HG03354 (cell line): ENCODE data around the gene TEKT5.

Source experiments
- ATAC-seq: cut with Tn5 transposase; IDR thresholded peaks from one replicate; pipeline ENCODE4 v1.9.1; 2021; ENCODE audit warnings: mild to moderate bottlenecking; ENCODE audit not compliant: unreplicated experiment, poor library complexity, severe bottlenecking

Gene TEKT5

DNA sequence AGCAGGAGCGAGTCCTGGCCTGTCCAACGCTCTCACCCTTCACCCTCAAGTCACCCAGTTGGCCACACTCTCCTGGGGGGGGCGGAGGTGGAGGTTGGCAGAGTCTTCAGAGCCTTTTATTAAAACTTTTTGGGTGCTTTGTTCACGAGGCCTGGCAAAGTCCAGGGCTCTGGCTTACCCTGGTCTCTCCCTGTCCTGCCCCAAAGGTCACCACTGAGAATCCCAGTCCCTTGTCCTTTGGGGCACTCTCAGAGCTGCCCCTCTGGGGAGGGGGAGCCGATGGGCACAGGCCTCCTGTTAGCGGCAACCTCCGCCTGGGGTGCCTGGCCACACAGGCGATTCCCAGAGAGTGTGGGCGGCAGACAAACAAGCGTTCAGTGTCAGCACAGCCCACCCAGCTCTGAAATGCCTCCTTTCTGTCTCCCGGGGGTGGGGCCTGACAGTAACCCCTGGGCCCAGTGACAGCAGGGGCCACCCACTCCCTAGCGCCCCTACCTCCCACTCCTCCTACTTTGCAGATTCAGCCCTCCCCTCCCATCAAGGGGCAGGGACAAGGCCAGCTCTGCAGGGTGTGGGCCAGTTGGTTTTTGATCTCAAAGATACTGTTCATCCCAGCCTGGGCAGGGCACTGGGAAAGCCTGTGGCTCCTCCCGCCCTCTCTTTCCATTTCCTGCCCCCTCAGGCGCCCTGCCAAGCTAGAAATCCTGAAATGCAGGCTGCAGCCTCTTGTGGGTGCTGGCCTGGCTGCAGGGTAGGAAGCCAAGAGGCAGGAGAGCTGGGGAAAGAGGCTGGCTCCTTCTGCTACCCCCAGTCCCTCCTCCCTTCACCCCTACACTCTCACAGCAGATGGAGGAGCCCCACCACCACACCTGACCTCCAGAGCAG is 77.7 kb downstream of the TEKT5 start:
- no peak for ATAC-seq

DNA sequence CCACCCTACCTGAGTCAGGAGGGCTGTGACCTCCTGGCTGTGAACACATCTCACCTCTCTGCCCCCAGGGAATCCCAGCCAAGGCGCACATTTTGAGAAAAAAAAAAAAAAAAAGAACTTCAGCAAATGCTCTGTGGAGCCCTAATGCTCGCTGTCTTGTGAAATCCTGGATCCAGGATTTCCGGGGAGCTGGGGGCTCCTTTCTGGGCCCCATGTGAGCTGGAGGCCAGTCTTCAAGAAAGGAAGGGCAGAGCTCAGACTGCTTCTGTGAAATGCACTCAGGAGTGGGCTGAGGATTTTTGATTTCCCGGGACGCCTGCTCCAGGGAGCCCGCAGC is 78.3 kb downstream of the TEKT5 start:
- ATAC-seq: no peak

GRCh38 chr16:10614685-10615084 is 80.0 kb downstream of the TEKT5 start:
- no peak for ATAC-seq

GRCh38 chr16:10613785-10614485 is 80.8 kb downstream of the TEKT5 start:
- no peak for ATAC-seq

DNA sequence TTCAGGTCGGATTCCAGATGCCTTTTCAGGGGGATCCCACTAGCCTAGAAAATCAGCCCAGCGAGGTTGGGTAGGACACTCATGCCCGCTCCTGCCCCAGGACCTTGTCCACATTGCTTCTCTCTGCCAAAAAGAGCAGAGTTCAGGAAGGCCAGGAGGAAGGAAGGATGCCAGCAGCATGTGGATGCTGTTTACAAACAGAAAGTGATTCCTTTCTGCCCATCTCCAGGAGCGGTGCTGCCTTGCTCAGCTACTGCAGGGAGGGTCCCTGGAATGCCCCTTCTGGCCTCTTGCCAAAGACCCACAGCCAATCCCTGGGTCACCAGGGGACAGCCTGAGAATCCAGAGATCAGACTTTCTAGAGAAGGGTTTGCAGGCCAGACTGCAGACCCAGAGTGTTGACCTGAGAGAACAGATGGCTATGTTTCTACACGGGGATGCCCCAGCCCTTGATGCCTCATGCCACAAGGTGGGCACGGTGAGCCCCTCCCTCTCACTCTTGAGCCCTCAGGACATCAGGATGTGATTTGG is 82.0 kb downstream of the TEKT5 start:
- no peak for ATAC-seq

DNA sequence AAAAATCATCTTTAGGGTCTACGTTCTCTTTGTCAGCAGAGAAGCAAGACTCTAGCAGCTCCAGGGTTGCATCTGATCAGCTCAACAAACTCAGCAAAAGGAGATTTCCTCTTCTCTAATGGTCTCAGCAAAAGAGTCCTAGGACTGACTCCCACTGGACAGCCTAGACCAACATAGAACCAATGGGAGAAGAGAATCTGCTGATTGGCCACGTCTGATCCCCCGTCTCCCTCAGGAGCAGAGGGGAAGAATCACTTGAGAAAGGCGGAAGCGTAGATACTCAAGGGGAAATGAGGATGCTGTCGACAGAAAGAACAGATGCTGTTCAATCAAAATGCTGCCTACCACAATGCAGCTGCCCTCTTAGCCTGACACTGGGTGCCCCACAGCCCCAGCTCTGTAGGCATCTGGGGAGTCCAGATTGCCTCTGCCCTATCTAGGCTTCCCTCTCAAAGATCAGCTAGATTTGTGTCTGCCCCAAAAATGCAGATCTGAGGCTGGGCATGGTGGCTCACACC is 82.8 kb downstream of the TEKT5 start:
- ATAC-seq: no peak

- ATAC-seq: no peak
Observed at GRCh38 chr16:10610499-10611184, 84.1 kb downstream of the TEKT5 start.

DNA sequence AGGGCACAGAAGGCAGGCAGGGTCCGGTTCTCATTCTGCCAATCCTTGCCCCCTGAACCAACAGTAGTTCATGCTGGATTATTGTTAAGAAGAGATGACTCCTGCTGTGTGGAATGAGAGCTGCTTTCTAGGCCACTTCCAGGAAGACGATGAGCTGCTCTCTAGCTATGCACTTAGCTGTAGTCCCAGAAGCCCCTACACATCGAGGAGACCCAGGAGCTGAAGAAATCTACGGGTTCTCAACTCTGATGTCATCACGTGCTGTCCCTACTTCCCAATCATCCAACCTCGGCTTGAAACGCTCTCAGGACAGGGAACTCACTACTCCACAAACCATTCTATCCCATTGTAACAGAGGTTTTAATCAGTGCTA is 85.3 kb downstream of the TEKT5 start:
- ATAC-seq: no peak

DNA sequence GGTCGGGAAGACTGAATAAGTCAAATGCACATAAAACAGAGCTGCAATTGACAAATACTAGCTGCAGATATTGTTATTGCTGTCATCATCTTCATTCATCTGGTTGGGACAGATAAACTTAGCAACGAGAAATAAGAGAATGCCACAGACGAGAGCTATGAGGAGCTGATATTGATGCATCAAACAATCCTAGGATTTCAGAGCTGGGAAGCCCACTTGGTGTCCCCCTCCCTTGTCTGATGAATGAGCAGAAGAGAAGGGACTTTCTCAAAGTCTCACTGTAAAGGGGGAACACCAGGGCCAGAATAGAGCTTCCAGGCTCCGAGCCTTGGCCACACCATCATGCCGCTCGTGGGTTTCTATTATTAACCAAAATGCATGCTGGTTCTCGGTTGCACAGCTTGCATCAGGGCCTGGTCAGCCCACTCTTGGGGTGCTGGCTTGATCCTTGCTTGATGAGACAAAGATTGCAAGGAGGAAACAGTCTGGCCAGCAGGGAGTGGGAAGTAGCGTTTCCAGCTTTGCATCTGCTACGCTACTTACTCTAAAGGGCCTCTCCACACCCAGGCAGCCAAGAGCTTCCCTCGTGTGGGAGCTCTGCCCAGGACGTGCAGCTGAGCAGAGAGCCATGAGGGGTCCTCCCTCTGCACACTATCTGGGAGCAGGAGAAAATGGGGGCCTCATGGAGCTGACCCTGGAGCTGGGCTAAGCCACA is 85.9 kb downstream of the TEKT5 start:
- no peak for ATAC-seq

- ATAC-seq: no peak
Observed at GRCh38 chr16:10607157-10607556, 87.6 kb downstream of the TEKT5 start.

DNA sequence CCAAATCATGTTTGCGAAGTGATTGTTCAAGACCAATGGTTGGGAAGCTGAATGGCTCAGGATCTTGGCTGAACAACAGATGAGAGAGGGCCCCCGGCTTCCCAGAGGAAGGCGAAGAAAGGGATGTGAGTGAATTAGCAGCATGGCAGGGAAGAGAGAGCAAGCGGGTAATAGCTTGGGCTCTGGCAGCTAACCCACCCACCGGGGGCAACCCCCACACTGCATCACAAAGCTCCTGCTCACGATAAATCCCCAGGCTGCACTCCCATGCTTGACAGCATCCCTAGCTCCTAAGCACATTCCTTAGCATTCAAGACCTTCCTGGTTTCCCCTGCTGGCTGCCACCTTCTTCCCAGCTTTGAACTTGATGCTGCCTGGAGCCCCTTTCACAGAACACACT is 88.1 kb downstream of the TEKT5 start:
- no peak for ATAC-seq

GRCh38 chr16:10605636-10606035 is 89.1 kb downstream of the TEKT5 start:
- no peak for ATAC-seq

DNA sequence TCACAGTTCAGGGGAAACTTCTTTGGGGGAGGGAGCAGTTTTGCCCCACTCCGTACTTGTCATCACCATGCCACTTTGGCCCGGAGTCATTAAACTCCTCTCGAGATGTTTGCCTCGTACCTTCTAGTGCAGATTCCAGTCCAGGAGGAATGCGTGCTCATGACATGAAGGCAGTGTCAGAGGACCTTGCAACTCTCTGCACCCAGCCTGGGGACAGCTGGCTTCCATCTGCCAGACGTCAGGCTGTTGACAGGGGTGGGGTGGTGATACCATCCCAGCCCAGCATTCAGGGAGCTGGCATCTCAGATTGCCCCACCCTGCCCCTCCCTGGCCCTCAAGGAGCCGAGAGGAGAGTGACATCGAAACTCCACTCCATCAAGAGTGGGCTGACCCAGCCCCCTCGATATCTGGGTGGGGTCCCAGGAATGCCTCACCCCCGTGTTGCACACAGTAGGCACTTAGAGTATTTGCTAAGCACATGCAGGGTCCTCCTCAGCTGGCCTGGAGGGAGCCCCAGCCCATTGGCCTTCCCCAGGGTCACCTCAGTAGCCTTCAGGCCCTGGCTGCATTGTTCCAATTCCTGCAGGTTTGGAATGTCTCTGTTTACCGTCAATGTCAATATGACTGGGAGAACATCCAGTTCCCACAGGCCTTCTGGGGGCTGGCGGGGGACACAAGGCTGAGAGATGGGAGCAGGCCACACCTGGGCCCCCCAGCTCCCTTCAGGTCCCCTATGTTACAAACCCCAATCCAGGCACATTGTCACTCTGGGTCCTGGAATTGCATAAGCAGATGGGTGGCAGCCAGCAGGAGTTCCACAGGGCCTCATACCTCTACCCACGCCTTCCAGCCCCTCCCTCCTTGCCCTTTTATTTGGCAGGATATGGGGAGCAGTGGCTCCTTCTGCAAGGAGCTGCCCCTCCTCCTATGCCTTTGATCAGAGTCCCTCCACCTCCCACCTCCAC is 93.0 kb downstream of the TEKT5 start:
- ATAC-seq: no peak

DNA sequence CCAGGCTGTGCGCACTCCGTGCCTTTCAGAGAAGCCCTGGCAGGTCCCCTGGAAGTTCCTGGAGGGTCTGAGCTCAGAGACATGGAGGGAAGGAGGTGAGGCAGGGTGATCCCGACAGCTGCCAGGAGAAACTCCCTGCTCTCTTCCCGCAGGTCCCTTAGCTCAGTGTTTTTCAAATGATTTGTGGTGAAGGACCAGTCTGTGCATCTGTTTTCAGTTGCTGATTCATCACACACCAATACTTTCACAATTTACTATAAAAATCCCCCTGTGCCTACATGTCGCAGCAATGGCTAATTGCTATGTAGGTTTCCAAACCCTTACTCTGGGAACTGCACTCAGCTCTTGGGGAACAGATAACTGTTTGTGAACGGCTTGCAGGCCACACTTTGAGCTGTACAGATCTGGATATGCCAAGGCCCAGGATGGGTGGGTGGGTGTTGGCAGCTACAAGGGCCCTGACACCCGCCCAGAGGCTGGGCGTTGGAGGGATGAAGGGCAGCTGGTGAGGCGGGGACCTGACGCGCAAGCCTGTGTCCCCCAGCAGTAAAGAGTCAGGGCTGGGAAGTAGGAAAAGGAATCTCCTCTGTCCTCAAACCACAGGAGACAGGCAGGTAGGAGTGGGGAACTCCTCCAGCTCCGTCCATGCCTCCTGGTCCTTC is 93.8 kb downstream of the TEKT5 start:
- no peak for ATAC-seq

GRCh38 chr16:10599626-10600025 is 95.1 kb downstream of the TEKT5 start:
- peak; percentile 44 for ATAC-seq

DNA sequence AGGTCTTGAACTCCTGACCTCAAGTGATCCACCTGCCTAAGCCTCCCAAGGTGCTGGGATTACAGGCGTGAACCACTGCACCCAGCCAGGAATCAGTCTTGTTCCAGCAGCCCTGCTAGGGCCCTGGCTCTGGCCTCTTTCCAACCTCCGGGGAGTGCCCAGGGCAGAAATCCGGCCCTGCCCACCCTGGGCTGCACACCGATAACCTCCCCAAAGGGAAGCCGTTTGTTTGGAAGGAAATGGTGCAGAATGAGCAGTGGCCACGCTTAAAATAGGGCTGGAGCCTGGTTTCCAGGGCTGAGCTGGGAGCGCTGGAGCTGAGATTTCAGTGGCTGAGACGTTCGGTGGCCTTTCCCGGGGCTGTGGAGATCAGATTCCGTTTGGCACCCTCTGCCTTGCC is 96.6 kb downstream of the TEKT5 start:
- no peak for ATAC-seq

DNA sequence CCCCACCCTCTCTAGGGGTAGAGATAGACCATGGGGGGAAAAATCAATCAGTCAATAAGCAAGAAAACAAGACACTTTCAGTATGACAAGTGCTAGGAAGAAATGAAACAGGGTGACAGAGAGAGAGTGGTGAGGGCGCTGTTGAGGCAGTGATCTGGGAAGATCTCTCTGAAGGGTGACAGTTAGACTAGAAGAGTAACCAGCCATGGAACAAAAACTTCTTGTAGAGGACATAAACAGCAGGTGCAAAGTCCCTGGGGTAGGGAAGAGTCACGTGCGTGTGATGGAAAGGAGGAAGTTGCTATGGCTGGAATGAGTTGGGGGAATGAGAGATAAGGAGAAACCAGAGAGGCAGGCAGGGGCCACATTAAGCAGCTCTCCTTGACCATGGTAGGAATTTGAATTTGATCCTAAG is 97.5 kb downstream of the TEKT5 start:
- ATAC-seq: no peak

- no peak for ATAC-seq
Observed at GRCh38 chr16:10594312-10594950, 100.3 kb downstream of the TEKT5 start.
